CD4-positive, alpha-beta T cell (primary cell): ENCODE results near the gene MITF. TPM values are rescaled to one million over a fixed set of nuclear protein-coding genes. Genes with fewer than 3 reads are reported as not detected.

Source experiments
- ATAC-seq: fragments of 200-7000 bp; cut with Tn5 transposase; one replicate; pipeline ENCODE4 v1.10.0; 2022; ENCODE audit warnings: mild to moderate bottlenecking; ENCODE audit not compliant: poor library complexity
- CTCF ChIA-PET: fragments of 350-600 bp; sonication (Branson Sonifier 250); formaldehyde crosslinking; loops from one replicate; lab custom pipeline; 2021; ENCODE audit warnings: antibody characterized with exemption, inconsistent platforms; lab: Charles Lee
- POLR2A ChIA-PET: fragments of 350-600 bp; sonication (Branson Sonifier 250); formaldehyde crosslinking; loops from one replicate; lab custom pipeline; 2021; ENCODE audit warnings: antibody characterized with exemption, inconsistent platforms; lab: Charles Lee
- DNase-seq, 14 experiments: peaks; one replicate each; pipeline ENCODE4 v3.0.0-alpha.2; 2013 to 2020; ENCODE audit warnings: mixed read lengths in 2 of 14
- H3K27ac ChIP-seq, 2 donors: one replicate each; pipeline versions ENCODE4 v1.5.1 to v1.7.0; 2013; ENCODE audit warnings: low read length in 2 of 2, low read depth in 1 of 2, mild to moderate bottlenecking in 1 of 2
- H3K27me3 ChIP-seq, 2 experiments: 1 replicate in 1 of 2; 2 replicates in 1 of 2; pipeline versions ENCODE4 v1.6.1 to v1.7.0; 2013; ENCODE audit warnings: low read length in 2 of 2, control low read depth in 1 of 2, mild to moderate bottlenecking in 1 of 2, moderate library complexity in 1 of 2; ENCODE audit not compliant: insufficient read depth in 2 of 2, control insufficient read depth in 1 of 2
- H3K36me3 ChIP-seq: one replicate; pipeline ENCODE4 v1.6.1; 2013; ENCODE audit warnings: low read length, control low read depth; ENCODE audit not compliant: insufficient read depth
- H3K4me1 ChIP-seq: one replicate; pipeline ENCODE4 v1.6.1; 2013; ENCODE audit warnings: low read length, control low read depth; ENCODE audit not compliant: insufficient read depth
- H3K4me3 ChIP-seq: one replicate; pipeline ENCODE4 v1.5.1; 2013; ENCODE audit warnings: mild to moderate bottlenecking, low read length, moderate library complexity
- H3K9me3 ChIP-seq, 2 experiments: 1 replicate in 1 of 2; 2 replicates in 1 of 2; pipeline versions ENCODE4 v1.6.1 to v1.7.0; 2013; ENCODE audit warnings: low read length in 2 of 2, mild to moderate bottlenecking in 2 of 2, control low read depth in 1 of 2, moderate library complexity in 1 of 2; ENCODE audit not compliant: control insufficient read depth in 1 of 2, insufficient read depth in 1 of 2
- H3K27ac Mint-ChIP-seq: one replicate; pipeline ENCODE4 v1.8.0; 2020; ENCODE audit warnings: mixed read lengths
- H3K27me3 Mint-ChIP-seq: one replicate; pipeline ENCODE4 v1.8.0; 2021; ENCODE audit warnings: mixed read lengths
- H3K36me3 Mint-ChIP-seq: one replicate; pipeline ENCODE4 v1.8.0; 2021; ENCODE audit warnings: low read depth, mixed read lengths
- H3K4me1 Mint-ChIP-seq: one replicate; pipeline ENCODE4 v1.8.0; 2021; ENCODE audit warnings: low read depth, mixed read lengths
- H3K4me3 Mint-ChIP-seq: one replicate; pipeline ENCODE4 v1.8.0; 2020; ENCODE audit warnings: mild to moderate bottlenecking, mixed read lengths
- H3K9me3 Mint-ChIP-seq: one replicate; pipeline ENCODE4 v1.8.0; 2020; ENCODE audit warnings: mixed read lengths
- intact Hi-C, 2 experiments: fragments of 100-400 bp; cut with DNase I in 1 of 2; cut with micrococcal nuclease in 1 of 2; formaldehyde crosslinking; loops; one replicate each; pipeline versions ENCODE4 v1.15.1 to v1.9.0; 2023 to 2025; cut with DNase I, micrococcal nuclease
- total RNA-seq, 174 experiments: library from RNA in 2 of 174; stranded (reverse) in 2 of 174; gene quantifications; one replicate each; pipeline ENCODE4 v1.2.3 and lab custom pipeline; 2021 to 2026
- TF ChIP-seq, protein P1 (sequence below): fragments of 200-600 bp; IDR thresholded peaks from one replicate; pipeline ENCODE4 v1.8.0; 2022; ENCODE audit warnings: antibody characterized with exemption, mild to moderate bottlenecking

MITF gene
- total RNA-seq, 2 experiments from 2014 or later, result not detected

DNA sequence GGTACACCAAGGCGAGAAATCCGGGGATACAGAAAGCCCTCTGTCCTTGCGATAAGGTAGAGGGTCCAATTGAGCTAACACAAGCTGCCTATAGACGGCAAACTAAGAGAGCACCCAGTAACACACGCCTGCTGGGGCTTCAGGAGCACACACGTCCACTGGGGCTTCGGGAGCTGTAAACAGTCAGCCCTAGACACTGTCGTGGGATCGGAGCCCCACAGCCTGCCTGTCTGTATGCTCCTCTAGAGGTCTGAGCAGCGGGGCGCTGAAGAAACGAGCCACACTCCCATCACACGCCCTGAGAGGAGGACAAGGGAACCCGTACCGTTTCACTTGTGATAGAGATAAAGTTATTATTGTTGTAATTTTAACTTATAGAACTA lies 260.8 kb downstream of the MITF start:
- H3K27ac Mint-ChIP-seq, result no peak overlapping the region
- no peaks in the 10 kb centered on the region for H3K36me3 ChIP-seq
- no peak overlapping the region for H3K4me3 ChIP-seq
- peaks cover 2% of the 10 kb centered on the region for H3K9me3 Mint-ChIP-seq
- CTCF ChIA-PET, result no interaction called here
- H3K4me3 Mint-ChIP-seq, result no peak overlapping the region
- no peaks in the 10 kb centered on the region for H3K4me1 ChIP-seq
- TF ChIP-seq, protein P1, sequence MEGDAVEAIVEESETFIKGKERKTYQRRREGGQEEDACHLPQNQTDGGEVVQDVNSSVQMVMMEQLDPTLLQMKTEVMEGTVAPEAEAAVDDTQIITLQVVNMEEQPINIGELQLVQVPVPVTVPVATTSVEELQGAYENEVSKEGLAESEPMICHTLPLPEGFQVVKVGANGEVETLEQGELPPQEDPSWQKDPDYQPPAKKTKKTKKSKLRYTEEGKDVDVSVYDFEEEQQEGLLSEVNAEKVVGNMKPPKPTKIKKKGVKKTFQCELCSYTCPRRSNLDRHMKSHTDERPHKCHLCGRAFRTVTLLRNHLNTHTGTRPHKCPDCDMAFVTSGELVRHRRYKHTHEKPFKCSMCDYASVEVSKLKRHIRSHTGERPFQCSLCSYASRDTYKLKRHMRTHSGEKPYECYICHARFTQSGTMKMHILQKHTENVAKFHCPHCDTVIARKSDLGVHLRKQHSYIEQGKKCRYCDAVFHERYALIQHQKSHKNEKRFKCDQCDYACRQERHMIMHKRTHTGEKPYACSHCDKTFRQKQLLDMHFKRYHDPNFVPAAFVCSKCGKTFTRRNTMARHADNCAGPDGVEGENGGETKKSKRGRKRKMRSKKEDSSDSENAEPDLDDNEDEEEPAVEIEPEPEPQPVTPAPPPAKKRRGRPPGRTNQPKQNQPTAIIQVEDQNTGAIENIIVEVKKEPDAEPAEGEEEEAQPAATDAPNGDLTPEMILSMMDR, result no peak
- H3K27me3 ChIP-seq, result no peaks in the 10 kb centered on the region
- DNase-seq (no peak), ATAC-seq (no peak)
- intact Hi-C loops, result no loop called here
- no peaks in the 10 kb centered on the region for H3K4me1 Mint-ChIP-seq
- no peaks in the 10 kb centered on the region for H3K27me3 Mint-ChIP-seq
- H3K36me3 Mint-ChIP-seq, result no peaks in the 10 kb centered on the region
- POLR2A ChIA-PET, result no interaction called here
- H3K27ac ChIP-seq, result no peak overlapping the region
- peaks cover 5 to 9% of the 10 kb centered on the region in 2 experiments for H3K9me3 ChIP-seq

DNA sequence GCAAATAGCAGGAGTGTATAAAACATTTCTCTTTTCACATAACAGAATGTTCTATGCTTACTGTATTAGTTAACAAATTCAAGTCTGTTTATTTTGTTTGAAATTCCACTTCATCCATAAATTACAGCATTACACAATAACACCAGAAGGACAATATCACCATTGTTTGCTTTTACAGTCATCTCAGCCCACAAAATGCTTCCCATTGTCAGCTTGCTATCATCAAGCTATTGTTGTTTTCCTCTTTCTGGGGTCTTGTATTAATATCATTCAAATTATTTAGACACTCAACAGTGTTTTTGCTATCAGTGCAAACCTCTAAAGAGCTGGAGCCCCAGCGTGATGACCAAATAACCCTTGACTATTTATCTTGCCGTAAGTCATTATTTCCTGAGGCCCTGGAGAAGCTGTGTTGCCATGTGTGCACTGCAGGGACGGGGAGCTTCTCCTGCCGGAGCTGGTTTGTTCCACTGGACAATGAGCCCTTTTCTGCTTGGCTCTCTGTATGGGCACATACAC lies 261.4 kb downstream of the MITF start:
- Histone ChIP-seq H3K27ac (no peak overlapping the region), H3K27me3 (no peaks in the 10 kb centered on the region), H3K36me3 (no peaks in the 10 kb centered on the region), H3K9me3 (peaks cover 5 to 9% of the 10 kb centered on the region in 2 experiments), H3K4me3 (no peak overlapping the region), H3K4me1 (no peaks in the 10 kb centered on the region)
- ChIA-PET CTCF (no interaction called here), POLR2A (no interaction called here)
- no peaks in the 10 kb centered on the region for H3K27me3 Mint-ChIP-seq
- no peak overlapping the region for H3K27ac Mint-ChIP-seq
- ATAC-seq, result no peak
- no peak for DNase-seq
- H3K4me3 Mint-ChIP-seq, result no peak overlapping the region
- peaks cover 2% of the 10 kb centered on the region for H3K9me3 Mint-ChIP-seq
- H3K36me3 Mint-ChIP-seq, result no peaks in the 10 kb centered on the region
- no peaks in the 10 kb centered on the region for H3K4me1 Mint-ChIP-seq
- intact Hi-C loops, result no loop called here
- TF ChIP-seq, protein P1, result no peak

DNA sequence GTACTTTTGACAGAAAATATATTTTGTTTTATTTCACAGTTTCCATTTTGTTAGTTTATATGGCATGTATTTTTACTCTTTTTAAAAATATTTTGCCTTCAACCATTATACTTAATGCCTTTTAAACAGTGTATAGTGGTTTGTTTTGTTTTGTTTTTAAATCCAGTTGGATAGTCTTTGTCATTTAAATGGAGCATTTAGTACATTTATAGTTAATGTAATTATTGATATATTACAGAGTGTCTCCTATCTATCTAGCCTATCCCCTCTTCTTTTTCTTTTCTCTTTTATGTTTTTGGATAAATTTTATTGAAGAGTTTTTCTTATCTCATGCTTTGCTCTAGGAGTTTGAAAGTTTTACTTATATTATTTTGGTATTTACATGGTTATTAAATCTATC lies 263.9 kb downstream of the MITF start:
- ChIA-PET POLR2A (no interaction called here), CTCF (no interaction called here)
- H3K4me1 ChIP-seq, result no peaks in the 10 kb centered on the region
- peaks cover 5 to 9% of the 10 kb centered on the region in 2 experiments for H3K9me3 ChIP-seq
- no peak for ATAC-seq
- intact Hi-C loops, result no loop called here
- H3K27me3 ChIP-seq, result no peaks in the 10 kb centered on the region
- no peaks in the 10 kb centered on the region for H3K4me1 Mint-ChIP-seq
- TF ChIP-seq, protein P1, result no peak
- no peak overlapping the region for H3K4me3 Mint-ChIP-seq
- no peak overlapping the region for H3K27ac Mint-ChIP-seq
- H3K27me3 Mint-ChIP-seq, result no peaks in the 10 kb centered on the region
- no peak overlapping the region for H3K27ac ChIP-seq
- H3K9me3 Mint-ChIP-seq, result peaks cover 2% of the 10 kb centered on the region
- H3K4me3 ChIP-seq, result no peak overlapping the region
- no peak for DNase-seq
- no peaks in the 10 kb centered on the region for H3K36me3 ChIP-seq
- no peaks in the 10 kb centered on the region for H3K36me3 Mint-ChIP-seq
